HPDE6-E6E7 (cell line): ENCODE data around the gene SCAPER.
A peak's percentile ranks its signal among the peaks of the same experiment; 100 is the strongest.
"Not testable (repeated sequence)": the region's sequence is repeated elsewhere in the genome, so short reads cannot be mapped to it uniquely, and the experiment has no call there.

Experiments
- DNase-seq: peaks from one replicate; pipeline ENCODE4 v3.0.0; 2011; ENCODE audit warnings: missing footprints; ENCODE audit errors: extremely low spot score

Gene SCAPER

DNA sequence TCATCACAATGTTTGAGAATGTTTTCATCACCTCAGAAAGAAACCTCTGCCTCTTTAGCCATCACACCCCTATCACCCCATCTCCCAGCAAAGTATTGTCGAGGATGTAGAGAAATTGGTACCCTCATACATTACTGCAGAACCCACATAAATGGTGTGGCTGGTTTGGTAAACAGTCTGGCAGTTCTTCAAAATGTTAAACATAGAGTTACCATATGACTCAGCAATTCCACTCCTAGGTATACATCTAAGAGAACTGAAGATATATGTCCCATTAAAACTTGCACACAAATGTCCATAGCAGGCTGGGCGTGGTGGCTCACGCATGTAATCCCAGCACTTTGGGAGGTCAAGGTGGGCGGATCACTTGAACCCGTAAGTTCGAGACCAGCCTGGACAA is 585.1 kb downstream of the SCAPER start:
- no peak for DNase-seq

DNA sequence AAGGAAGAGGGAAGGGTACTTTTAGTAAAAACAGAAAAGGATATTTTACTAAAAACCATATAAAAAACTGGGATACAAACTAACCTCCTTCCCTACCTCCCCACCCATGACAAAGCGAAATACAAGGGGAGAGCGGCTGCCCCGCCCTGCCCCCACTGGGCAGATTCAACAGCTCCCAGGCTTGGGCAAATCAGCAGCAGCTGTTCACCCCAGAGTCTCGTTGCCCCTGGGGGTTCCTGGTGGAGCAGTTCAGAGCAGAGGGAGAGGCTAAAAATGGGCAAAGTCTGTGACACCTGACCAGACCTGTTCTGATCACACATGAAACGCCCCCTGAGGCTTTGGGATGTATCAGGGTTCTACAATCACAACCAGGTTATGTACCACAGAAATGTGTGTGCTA is 591.4 kb downstream of the SCAPER start:
- no peak for DNase-seq

DNA sequence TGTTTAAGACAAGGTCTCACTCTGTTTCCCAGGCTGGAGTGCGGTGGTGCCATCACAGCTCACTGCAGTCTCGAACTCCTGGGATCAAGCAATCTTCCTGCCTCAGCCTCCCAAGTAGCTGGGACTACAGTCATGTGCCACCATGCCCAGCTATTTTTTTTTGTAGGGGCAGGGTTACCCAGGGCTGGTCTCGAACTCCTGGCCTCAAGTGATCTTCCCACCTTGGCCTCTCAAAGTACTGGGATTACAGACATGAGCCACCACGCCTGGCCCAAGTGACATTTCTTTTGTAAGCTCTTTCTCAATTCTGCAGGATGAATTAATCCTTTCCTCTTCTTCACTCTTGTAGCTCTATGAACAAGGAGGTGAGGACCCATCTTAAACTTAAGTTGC is 592.0 kb downstream of the SCAPER start:
- DNase-seq: not testable (repeated sequence)

DNA sequence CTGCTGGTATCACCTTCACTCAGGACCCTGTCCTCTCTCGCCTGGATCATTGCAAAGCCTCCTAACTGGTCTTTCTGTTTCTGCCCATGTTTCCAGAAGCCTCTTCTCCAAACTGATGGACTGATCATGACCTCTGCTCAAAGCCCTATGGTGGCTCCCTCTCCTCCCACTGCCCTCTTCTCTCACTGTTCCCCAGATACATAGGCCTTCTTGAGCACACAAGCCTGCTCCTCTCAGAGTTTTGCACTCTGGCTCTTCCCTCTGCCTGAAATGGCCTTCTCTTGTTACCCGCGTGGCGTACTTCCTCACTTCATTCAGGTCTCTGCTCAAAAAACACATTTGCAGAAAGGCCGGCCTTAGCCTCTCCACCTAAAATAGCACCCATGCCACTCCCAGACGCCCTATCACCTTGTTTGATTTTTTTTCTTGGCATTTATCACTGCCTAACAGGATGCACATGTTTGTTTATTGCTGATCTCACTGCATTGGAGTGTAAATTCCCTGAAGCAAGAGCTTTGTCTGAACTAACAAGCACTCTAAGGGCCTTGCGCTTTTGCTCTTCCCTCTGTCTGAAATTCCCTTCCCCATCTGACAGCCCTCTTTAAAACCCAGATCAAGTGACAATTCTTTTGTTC is 592.5 kb downstream of the SCAPER start:
- peak; percentile 44 for DNase-seq

DNA sequence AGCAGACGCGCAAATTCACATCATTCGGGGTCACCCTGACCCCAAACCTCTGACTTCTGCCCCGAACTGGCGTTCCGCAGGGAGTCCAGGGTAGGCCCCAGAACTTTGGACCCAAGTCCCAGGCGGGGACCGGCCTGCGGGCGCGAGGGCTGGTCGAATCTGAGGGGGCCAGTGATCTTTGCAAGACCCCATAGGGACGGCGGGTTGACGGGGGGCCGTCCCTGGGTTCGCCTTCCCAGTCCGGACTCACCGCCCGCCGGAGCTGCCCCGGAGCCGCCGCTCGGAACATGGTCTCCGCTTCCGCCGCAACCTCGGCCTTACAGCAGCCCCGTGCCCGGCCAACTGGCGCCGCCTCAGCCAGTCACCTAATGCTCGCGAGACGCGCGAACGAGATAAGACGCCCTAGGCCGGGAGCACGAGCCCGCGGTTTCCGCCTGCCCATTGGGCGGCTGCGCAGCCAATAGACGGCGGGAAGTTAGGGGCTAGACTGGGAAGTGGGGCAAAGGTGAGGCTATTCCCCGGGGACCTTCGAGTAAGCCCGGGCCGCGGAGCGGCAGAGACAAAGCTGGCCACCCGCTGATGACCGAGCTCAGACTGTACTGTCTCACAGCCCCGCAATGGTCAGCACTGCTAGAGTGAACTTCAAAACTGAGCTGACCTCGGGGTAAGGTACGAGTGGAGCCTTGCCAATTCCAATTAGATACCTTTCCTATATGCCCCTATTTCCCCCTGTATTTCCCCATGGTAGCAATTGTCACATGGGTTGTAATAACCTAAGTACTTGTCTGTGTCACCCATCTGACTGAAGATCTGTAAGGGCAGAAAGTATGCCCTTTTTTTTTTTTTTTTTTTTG is 593.8 kb downstream of the SCAPER start, which contains the start of gene ETFA:
ETFA (minus strand) TSS at position 370 of the 854 bp plus-strand sequence; CDS start at position 289, 81 bp downstream.
- DNase-seq: peak; percentile 99

DNA sequence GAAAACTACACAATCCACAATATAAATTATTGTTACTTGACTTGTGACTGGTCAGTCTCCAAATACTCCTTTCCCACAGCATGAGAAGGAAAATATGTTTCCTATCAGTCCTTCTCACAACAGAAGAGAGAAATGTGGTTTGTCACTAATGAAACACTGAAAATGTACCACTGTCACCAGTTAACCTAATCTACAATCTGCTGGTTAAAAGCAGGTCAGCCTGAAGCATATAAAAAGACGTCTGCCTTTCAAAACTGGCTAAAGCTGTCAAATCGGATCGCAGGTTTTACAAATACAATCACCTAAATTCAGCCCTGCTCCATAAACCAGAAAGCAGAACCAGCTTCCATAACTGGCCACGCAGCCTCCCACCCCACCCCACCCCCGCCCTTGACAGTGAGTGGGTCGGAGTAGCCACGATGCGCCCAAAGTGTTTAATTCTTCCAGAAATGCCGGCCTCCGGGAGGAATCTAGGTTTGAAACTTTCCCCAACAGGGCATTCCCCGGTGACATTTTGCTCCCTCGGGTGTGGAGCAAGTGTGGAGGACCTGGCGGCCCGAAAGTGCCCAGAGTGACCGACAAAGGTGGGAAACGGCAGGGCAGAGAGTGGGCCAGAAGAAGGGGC is 594.6 kb downstream of the SCAPER start:
- peak; percentile 17 for DNase-seq

DNA sequence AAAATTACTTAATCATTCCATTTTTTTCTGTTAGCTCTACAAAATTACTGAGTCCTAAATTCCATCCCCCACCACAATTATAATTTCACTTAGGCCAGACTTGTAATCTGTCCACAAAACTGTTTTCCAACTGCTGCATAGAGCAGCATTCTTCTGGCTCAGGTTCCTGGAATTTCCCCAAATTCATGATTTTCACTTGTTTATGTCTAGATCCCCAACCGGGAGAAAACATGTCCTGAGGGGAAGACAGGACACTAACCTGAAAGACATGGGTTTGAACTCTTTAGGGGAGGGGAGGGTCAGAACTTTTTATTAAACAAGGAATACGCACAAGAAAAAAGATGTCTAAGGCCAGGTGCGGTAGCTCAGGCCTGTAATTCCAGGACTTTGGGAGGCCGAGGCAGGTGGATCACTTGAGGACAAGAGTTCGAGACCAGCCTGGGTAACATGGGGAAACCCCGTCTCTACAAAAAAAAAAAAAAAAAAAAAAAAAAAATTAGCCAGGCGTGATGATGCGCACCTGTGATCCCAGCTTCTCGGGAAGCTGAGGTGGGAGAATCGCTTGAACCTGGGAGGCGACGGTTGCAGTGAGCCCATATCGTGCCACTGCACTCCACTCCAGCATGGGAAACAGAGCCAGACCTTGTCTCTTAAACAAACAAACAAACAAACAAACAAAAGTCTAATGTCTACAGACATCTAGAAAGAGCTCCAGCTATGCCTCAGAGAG is 595.4 kb downstream of the SCAPER start:
- DNase-seq: no peak

DNA sequence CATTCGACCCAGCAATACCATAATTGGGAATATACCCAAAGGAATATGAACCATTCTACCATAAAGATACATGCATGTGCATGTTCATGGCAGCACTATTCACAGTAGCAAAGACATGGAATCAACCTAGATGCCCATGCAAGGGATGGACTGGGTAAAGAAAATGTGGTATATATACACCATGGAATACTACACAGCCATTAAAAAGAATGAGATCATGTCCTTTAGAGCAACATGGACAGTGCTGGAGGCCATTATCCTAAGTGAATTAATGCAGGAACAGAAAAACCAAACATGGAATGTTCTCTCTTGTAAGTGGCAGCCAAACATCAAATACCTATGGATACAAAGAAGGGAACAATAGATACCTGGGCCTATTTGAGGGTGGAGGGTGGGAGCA is 601.2 kb downstream of the SCAPER start:
- no peak for DNase-seq

DNA sequence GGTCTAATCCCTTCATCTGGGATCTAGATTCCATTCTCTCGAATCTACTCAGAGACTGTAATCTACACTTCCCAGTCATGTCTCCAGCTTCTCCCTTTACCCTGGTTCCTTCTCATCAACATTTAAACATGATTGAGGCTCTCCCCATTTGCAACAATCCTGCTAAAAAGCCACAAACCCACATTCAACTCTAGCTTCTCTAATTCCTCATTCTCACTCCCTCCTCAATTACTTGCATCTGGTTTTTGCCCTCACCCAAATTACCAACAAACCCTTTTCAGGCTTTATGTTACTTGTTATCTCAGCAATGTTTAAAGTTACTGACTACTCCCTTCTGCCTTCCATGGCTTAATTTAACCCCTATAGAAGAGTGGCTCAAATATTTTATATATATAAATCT is 605.4 kb downstream of the SCAPER start:
- no peak for DNase-seq

DNA sequence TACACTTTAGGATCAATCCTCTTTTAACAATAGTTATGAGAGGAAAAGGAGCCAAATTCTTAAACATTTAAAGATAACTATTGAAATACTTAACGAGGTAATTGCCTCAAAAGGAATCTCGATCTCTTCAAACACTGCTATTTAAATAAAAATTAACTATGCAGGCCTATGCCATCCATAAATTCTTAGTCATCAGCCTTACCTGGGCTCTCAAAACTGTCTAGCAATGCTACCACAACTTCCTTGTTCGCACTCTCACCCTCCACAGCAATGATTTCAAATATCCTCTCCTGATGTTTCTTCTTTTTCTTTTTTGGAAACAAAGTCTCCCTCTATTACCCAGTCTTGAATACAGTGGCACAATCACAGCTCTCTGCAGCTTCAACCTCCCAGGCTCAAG is 606.2 kb downstream of the SCAPER start:
- DNase-seq: no peak

DNA sequence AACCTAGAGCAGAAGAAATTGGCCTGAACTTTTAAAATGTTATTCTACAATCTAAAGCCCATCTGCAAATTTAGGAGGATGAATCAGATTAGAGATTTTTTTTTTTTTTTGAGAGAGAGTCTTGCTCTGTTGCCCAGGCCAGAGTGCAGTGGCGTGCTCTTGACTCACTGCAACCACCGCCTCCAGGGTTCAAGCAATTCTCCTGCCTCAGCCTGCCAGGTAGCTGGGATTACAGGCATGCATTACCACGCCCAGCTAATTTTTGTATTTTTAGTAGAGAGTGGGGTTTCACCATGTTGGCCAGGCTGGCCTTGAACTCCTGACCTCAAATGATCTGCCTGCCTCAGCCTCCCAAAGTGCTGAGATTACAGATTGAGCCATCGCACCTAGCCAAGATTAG is 607.2 kb downstream of the SCAPER start:
- DNase-seq: not testable (repeated sequence)
